ENCODE data around the gene KRTAP10-3.

Gene KRTAP10-3

DNA sequence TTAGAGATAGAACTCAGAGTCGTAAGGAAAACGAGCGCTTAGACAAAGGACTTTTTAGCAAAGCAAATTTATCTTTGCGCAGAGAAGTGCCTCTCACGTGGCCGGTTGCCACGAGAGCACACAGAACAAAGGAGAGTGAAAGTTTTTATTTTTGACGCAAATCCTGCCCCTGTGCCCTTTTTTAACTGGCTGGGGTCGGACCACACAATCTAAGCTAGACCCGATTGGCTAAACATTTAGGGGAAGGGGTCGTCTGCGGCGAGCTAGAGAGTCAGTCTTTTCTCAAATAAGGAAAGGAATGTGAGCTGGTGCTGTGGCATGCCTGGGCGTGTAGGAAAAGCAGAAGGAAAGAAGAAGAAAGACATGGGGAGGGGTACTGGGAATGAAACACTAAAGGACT, 9.7 kb downstream of the KRTAP10-3 start:
- DNase-seq (ENCODE audit: low read depth) = no peak
- TF ChIP-seq POLR2A (IDR thresholded peaks at IDR 0.05; ENCODE audit: extremely low read depth, insufficient read length) = no peak
- no peak for TF ChIP-seq MYC (IDR thresholded peaks at IDR 0.05; ENCODE audit: low read depth, low read length)
- TF ChIP-seq, protein P1, sequence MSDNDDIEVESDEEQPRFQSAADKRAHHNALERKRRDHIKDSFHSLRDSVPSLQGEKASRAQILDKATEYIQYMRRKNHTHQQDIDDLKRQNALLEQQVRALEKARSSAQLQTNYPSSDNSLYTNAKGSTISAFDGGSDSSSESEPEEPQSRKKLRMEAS (IDR thresholded peaks at IDR 0.05; ENCODE audit: low read depth, low read length) = no peak
- no peak for TF ChIP-seq CTCF (IDR thresholded peaks at IDR 0.05; ENCODE audit: low read depth, low read length)
- no peak overlapping the region for H3K4me3 ChIP-seq (ENCODE audit: low read depth, low read length)

DNA sequence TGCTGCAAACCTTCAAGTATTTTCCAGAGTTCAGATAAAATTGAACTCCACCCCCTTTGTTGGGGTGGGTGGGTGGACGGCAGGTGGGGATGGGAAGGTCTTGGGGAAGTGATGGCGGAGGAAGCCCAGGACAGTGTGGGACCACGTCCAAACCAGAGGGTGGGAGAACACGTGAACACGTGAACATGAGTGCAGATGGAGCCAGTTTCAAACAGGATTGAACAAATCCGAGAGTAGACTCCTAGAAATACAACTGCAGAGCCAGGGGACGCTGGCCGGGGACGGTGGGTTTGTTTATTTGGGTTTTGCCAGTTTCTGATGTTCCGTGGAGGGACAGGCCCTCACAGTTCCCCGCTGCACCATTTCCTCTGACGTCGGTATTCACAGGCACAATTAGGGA, 10.2 kb downstream of the KRTAP10-3 start:
- H3K4me3 ChIP-seq (ENCODE audit: low read depth, low read length) = no peak overlapping the region
- TF ChIP-seq CTCF (IDR thresholded peaks at IDR 0.05; ENCODE audit: low read depth, low read length) (no peak), POLR2A (IDR thresholded peaks at IDR 0.05; ENCODE audit: extremely low read depth, insufficient read length) (no peak), MYC (IDR thresholded peaks at IDR 0.05; ENCODE audit: low read depth, low read length) (no peak)
- TF ChIP-seq, protein P1 (IDR thresholded peaks at IDR 0.05; ENCODE audit: low read depth, low read length) = no peak

DNA sequence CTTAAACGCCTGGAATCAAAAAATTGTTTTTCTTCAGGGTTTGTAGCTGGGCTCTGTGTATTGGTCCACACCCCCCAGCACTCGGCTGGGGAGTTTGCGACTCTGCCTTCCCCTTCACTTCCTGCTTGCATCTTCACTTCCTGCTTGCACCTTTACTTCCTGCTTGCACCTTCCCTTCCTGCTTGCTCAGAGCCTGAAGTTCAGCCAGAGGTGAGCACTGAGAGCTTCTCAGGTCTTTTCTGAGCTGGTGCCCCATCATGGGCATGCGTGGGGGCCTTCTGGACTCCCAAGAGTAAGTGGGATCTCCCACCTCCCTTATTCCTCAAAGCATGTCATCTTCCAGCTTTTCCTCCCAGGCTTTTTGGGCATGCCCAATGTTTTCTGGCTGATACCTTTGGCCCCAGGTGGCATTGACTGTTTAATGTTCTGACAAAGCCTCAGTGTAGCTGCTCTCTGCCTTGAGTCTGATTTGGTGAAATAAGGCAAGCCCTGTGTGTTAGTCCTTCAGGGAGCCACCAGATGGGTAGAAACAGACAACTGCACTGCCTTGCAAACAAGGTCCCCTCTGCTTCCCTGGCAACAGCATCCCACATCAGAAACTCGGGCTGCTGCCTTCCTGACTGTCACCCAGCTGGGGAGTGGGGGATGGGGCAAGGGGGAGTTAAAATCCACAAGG, 10.8 kb downstream of the KRTAP10-3 start:
- TF ChIP-seq POLR2A (IDR thresholded peaks at IDR 0.05; ENCODE audit: extremely low read depth, insufficient read length) = no peak
- TF ChIP-seq MYC (IDR thresholded peaks at IDR 0.05; ENCODE audit: low read depth, low read length) = no peak
- TF ChIP-seq, protein P1 (IDR thresholded peaks at IDR 0.05; ENCODE audit: low read depth, low read length) = no peak
- TF ChIP-seq CTCF (IDR thresholded peaks at IDR 0.05; ENCODE audit: low read depth, low read length) = no peak
- DNase-seq (ENCODE audit: low read depth) = no peak
- H3K4me3 ChIP-seq (ENCODE audit: low read depth, low read length) = no peak overlapping the region

More for the DNA sequence above, 10.2 kb downstream of the KRTAP10-3 start:
- no peak for DNase-seq (ENCODE audit: low read depth)

GRCh38 chr21:44544566-44544965, 14.0 kb downstream of the KRTAP10-3 start:
- no peak for DNase-seq (ENCODE audit: low read depth)
- TF ChIP-seq MYC (IDR thresholded peaks at IDR 0.05; ENCODE audit: low read depth, low read length) (no peak), POLR2A (IDR thresholded peaks at IDR 0.05; ENCODE audit: extremely low read depth, insufficient read length) (no peak), CTCF (IDR thresholded peaks at IDR 0.05; ENCODE audit: low read depth, low read length) (no peak)
- TF ChIP-seq, protein P1 (IDR thresholded peaks at IDR 0.05; ENCODE audit: low read depth, low read length) = no peak
- no peak overlapping the region for H3K4me3 ChIP-seq (ENCODE audit: low read depth, low read length)

DNA sequence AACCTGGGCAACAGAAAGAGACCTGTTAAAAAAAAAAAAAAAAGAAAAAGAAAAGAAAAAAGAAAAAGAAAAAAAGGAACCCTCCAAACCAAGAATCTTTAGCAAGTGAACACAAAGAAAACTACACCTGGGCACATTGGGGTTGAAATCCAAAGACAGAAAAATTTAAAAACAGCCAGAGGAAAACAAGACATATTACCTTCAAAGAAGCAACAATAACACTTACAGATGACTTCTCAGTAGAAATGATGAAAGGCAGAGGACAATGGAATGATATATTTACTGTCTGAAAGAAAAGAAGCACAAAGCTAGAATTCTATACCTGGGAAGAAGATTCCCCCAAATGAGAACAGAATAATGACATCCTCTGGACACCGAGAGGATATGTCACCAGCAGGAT, 15.9 kb downstream of the KRTAP10-3 start:
- TF ChIP-seq, protein P1 (IDR thresholded peaks at IDR 0.05; ENCODE audit: low read depth, low read length) = no peak
- TF ChIP-seq MYC (IDR thresholded peaks at IDR 0.05; ENCODE audit: low read depth, low read length) = no peak
- TF ChIP-seq CTCF (IDR thresholded peaks at IDR 0.05; ENCODE audit: low read depth, low read length) = no peak
- TF ChIP-seq POLR2A (IDR thresholded peaks at IDR 0.05; ENCODE audit: extremely low read depth, insufficient read length) = no peak
- no peak overlapping the region for H3K4me3 ChIP-seq (ENCODE audit: low read depth, low read length)
- DNase-seq (ENCODE audit: low read depth) = no peak

All from NB4 (cell line).